HG03097 (cell line): ENCODE data around the gene CUX1.
"Not testable (repeated sequence)": the region's sequence is repeated elsewhere in the genome, so short reads cannot be mapped to it uniquely, and the experiment has no call there.

ENCODE experiments used
- ATAC-seq: cut with Tn5 transposase; IDR thresholded peaks from one replicate; pipeline ENCODE4 v1.9.1; 2021; ENCODE audit not compliant: unreplicated experiment, low FRiP score

CUX1 gene

DNA sequence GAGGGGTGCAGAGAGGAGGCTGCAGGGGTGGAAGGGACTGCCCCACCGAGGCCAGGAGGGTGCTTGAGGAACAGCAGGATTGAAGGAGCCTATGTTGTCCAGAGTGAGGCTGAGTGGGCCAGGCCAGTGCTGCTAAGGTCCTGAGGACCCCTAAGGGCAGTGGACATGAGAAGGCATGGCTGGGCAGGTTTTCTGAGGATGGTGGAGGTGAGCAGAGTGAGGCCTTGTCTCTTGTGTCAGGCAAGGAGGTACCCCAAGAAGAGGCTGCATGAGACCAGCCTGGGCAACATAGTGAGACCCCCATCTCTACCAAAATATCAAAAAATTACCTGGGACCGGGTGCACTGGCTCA is 474.5 kb downstream of the CUX1 start:
- no peak for ATAC-seq

DNA sequence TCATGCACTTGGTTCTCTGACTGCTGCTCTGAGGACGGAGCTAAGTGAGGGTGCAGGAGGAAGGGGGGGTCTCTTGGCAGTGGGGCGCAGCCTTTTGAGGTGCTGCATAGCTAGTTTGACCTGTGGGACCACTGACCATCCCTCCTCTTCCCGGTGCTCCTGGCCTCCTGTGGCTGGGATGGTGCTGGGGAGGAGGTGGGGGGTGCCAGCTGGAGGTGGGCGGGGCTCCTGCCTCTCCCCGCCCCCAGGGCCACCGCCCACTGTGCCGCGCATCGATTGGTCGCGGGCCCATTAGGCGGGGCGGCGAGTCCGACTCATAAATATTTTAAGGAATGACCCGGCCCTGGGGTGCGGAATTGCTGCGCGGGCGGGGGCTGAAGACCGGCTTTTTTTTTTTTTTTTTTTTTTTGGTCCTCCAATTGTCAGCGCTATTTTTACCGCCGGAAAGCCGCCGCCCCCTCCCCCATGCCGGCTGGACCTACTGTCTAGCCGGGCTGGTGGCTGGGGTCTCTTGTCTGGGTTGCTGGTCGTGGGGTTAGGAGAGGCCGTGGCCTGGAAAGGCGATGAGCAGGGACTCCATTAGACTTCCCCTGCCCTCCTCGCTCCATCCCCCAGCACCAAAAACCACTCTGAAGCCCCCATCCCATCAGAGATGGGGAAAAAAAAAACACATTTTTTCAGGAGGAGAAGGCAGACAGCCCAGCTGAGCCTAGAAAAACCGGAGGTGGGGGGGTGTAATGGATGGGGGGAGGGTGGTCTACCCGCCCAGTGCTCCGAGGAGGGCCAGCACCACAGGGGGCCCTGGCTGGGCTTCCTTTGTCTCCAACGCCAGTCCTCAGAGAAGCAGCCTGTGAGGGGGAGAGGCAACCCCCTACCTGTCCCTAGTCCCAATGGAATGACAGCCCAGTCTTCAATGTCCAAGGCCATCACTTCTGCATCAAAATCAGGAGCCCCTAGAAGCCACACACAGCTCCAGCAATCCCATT is 475.7 kb downstream of the CUX1 start:
- ATAC-seq, result no peak

DNA sequence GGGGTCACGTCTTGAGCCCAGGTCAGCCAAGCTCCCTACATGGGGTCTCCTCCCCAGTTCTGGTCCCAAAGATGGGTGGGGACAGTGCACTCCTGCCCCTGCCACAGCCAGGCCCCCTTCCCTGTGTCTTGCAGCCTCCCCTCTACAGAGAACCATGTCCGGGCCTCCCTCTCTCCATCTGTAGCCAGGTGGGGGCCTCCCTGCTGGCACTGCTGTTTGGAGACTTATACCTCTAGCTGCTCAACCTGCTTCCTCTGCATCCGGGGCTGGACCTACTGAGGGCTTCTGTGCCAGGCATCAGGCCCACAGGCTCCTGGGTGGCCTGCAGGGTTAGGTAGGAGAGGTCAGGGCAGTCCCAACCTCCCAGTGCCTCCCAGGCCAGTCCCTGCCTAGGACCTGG is 477.2 kb downstream of the CUX1 start:
- no peak for ATAC-seq

DNA sequence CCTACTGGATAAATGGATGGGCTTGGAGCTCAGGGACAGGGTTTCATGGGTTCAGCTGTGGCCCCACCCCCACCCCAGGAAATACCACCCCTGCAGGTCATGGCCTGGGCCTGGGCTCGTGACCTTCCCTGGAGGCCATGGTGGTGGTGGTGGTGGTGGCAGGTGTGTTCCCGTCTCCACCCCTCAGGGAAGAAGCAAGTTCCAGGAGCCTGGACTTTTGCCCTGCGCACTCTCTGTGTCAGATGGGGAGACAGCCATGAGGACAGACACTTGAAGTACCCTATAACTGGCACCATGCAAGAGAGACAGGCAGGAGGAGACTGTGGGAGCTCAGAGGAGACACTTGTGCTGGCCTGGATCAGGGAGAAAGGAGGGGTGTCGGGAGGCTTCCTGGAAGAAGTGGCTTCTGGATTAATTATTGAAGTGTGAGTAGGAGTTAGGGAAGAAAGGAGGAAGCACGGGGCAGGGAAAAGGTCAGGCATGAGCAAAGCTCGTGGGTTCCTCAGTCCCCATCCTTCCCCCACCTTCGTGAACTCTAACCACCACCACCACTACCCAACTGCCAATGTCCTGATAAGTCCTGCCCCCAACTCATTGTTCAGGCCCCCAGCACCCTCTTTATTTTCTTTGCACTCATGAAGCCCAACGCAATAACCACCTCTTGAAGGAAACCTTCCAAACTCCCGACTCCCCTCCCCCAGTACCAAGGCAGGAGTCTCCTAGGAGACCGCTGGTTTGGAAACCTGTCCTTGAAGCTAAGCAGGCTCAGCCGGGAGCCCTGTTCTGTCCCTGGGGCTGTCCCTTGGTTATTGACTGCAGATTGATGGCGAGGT is 478.1 kb downstream of the CUX1 start:
- ATAC-seq, result no peak

DNA sequence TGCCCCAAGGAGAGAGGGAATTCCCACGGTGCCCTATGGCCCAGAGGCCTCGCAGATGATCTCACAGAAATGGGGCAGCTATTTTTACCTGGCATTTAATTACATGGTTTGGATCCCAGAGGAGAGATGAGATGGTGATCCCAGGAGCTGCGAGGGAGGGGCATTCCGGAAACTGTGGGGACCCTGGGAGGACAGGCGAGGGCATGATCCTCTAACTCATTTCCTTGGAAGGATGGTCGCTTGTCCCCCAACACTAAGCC is 478.7 kb downstream of the CUX1 start:
- ATAC-seq, result no peak

DNA sequence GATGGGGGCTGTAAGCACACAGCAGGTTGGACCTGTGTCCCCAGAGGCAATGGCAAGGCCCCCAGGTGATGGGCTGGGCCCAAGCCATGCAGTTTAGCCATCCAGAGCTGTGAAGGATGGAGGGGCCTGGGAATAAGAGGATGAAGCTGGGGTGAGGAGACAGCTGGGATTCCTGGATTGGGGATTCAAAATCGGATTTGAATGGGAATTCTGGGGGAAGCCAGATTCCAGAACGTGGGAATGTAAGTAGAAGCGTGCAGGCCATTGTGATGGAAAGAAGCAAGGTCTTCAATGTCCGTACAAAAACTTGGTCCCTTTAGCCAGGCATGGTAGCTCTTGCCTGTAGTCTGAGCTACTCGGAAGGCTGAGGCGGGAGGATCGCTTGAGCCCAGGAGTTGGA is 479.1 kb downstream of the CUX1 start:
- ATAC-seq, result no peak

DNA sequence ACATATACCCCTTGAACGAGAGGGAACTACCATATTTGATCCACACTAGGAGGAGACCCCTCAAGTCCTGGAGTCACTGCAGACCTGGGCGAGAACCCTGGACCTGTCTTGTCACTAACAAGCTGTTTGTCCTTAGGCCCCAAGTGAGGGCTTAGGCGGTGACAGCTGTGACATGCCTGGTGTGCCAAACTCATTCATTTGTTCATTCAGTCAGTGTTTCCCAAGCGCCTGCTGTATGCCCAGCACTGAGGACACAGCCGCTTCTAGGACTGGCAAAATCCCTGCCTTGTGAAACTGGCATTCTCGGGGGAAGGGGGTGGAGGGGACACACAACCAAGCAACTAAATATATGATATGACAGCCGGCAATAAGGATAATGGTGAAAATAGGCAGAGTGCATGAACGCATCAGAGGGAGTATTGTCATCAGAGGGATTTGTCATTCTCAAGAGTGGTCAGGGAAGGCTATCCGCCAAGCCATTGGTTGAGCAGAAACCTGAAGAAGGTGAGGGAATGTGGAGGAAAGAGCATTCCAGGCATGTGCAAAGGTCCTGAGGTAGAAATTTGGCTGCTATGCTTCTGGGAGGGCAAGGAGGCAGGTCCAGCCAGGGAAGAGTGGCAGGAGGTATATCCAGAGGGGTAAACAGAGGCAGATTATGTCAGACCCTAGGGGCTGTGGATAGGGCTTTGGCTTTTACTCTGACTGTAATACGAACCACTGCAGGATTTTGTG is 480.2 kb downstream of the CUX1 start:
- no peak for ATAC-seq

DNA sequence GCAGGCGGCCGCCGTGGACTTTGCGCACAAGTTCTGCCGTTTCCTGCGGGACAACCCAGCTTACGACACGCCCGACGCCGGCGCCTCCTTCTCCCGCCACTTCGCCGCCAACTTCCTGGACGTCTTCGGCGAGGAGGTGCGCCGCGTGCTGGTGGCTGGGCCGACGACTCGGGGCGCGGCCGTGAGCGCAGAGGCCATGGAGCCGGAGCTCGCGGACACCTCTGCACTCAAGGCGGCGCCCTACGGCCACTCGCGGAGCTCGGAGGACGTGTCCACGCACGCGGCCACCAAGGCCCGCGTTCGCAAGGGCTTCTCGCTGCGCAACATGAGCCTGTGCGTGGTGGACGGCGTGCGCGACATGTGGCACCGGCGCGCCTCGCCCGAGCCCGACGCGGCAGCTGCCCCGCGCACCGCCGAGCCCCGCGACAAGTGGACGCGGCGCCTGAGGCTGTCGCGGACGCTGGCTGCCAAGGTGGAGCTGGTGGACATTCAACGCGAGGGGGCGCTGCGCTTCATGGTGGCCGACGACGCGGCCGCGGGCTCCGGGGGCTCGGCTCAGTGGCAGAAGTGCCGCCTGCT is 483.3 kb downstream of the CUX1 start:
- ATAC-seq, result no peak

DNA sequence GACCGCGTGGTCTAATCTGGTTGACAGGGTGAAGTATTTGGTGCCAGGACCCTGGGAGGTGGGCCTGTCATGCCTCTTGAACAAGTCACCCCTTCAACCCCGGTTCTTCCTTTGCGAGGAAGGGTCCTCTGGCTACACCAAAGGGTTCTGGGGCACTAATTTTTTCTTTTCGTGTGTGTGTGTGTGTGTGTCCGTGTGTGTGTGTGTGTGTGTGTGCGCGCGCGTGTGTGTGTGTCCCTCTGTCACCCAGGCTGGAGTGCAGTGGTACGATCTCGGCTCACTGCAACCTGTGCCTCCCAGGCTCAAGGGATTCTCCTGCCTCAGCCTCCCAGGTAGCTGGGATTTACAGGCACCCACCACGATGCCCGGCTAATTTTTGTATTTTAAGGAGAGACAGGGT is 483.9 kb downstream of the CUX1 start:
- ATAC-seq, result not testable (repeated sequence)

DNA sequence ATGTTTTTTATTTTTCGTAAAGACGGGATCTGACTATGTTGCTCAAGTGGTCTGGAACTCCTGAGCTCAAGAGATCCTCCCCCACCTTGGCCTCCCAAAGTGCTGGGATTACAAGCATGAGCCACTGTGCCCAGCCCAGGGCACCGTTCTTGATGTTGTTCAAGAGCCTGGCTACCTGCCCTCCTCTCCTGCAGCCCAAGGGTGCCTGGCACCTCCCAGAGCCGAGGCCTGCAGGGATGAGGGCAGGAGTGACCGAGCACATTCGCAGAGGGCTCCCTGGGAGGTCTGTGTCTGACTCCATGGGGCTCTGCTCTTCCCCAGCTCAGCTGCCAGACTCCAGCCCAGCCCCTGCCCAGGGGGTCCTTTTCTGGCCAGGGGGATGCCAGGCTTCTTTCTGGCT is 484.6 kb downstream of the CUX1 start:
- ATAC-seq, result no peak

DNA sequence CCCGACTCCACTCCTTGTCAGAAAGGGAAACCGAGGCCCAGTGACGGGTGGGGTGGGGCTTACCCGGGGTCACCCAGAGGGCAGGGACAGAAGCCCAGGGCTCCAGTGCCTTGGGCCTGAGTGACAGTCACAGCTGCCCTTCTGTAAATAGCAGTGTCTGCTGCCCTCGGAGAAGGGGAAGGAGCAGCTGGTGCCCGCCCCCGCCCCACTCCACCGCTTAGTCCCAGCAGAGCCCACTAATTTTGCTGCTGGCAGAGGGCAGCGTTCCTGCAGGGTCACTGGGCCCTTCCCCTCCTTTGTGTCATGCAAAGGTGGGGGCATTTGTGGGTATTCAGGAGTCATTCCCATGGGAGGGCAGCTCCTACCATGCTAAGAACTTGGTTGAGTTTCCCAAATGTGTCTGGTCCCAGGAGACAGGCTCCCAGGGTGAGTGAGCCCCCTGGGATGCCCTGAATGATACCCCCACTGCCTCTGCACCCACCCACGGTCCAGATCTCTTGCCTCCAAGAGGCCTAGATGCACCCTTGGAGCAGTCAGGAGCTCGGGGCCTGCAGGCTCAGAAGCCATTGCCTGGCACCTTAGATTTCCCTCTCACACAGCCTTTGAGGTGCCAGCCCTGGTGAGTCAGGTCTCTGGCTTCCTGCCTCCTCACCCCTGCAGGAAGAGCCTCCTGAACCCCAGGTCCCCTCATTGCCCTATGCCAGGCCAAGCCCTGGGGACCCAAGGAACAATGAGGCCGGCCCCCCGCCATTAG is 486.4 kb downstream of the CUX1 start:
- no peak for ATAC-seq

DNA sequence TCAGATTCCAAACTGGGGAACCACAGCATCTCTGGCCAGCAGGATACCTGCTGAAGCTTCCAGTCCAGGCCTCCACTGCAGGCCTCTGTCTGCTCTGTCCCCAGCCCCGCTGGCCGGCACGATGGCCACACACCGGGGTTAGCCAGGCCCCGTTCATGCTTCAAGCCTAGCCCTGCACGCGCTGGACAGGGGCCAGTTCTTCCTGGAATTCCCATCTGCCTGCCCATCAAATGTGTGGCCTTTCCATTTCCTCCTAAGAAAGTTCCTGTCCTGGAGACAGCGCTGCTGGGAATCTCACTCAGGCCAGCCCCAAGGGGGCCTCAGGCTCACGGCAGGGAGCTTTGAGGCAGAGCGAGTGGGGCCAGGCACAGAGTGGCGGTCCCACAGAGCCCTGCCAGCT is 487.2 kb downstream of the CUX1 start:
- ATAC-seq, result no peak

DNA sequence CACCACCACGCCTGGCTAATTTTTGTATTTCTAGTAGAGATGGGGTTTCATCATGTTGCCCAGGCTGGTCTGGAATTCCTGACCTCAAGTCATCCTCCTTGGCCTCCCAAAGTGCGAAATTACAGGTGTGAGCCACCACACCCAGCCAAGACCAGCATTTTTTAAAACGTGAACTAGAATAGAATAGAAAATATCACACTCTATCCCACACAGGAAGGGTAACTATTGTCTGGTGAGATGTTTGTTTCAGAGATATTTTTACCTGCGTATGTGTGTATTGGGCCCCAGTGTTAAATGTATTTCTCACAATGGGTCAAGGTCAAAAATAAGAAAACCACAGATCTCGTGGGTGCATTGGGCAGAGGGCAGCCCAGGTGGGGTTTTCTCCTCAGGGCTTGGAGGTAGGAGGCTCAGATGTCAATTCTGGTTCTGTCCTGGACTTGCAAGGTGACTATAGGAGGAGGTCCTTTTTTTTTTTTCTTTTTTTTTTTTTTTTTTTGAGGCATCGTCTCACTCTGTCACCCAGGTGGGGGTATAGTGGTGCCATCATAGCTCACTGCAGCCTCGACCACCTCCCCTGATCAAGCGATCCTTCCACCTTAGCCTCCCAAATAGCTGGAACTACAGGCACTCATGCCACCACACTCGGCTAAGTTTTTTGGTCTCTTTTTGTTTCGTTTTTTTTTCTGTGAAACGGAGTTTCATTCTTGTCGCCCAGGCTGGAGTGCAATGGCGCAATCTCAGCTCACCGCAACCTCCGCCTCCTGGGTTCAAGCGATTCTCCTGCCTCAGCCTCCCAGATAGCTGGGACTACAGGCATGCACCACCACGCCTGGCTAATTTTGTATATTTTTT is 488.2 kb downstream of the CUX1 start:
- ATAC-seq, result no peak

DNA sequence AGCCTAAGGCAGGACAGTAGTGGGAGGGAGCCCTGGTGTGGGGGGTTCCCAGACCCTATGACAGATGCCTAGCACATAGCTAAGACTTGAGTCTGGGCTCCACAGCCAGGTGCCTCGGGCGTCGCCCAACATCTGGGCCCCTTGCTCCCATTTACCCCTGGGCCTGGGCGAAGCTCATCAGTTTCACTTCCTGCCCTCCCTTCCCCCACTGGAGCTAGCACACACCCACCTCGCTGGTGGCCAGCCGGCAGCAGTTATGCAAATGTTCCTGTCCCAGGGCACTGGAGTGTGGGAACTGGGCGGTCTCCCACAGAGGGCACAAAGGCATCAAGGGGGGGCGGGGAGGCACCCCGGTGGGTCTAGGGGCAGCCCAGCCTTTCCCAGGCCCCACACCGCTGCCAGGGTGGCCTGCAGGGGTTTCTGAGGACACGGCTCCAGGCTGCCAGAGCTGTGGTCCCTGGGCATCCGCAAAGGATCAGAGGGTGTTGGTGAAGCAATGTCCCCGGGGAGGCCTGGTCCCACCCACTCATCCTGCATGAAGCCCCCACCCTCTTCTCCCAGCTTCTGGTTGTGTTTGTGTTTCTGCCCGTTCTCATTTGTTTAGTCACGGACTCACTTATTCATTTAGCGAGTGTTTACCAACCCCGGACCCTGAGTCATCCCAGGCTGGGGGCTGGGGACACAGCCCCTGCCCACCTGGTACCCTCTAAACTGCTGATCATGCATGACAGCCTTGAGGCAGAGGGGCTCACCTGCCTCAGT is 489.7 kb downstream of the CUX1 start:
- peak; percentile 62 for ATAC-seq

DNA sequence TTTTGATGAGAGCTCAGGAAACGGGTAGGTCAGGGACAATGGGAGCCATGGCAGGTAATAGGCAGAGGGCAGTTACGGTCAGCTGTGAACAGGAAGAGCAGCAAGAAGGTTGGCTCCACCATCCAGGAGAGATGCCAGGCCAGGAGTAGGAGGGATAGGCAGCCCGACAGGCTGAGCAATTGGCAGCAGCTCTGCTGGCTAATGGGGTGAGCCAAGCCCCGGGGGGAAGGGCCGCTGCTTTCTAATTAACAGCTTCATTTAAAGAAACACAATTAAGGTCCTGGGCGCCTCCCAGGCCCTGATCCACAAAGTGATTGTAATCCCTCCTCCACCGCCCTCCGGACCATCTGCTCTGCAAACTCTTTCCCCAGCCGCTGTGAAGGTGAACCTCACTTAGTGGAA is 493.0 kb downstream of the CUX1 start:
- ATAC-seq, result no peak

DNA sequence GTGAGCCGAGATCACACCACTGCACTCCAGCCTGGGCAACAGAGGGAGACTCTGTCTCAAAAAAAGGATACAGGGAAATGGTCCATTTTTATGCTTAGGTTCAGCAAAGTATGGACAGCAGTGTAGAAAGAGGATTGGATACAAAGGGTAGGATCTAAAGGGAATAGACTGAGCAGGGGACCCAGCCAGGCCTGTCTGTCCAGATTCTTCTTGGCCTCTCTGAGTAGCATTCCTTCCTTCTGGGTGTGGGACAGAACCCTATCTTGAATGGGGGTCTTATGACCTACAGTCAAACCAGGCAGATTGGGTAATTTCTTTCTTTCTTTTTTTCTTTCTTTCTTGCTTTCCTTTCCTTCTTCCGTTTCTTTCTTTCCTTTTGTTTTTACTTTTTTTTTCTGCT is 494.9 kb downstream of the CUX1 start:
- ATAC-seq, result no peak

DNA sequence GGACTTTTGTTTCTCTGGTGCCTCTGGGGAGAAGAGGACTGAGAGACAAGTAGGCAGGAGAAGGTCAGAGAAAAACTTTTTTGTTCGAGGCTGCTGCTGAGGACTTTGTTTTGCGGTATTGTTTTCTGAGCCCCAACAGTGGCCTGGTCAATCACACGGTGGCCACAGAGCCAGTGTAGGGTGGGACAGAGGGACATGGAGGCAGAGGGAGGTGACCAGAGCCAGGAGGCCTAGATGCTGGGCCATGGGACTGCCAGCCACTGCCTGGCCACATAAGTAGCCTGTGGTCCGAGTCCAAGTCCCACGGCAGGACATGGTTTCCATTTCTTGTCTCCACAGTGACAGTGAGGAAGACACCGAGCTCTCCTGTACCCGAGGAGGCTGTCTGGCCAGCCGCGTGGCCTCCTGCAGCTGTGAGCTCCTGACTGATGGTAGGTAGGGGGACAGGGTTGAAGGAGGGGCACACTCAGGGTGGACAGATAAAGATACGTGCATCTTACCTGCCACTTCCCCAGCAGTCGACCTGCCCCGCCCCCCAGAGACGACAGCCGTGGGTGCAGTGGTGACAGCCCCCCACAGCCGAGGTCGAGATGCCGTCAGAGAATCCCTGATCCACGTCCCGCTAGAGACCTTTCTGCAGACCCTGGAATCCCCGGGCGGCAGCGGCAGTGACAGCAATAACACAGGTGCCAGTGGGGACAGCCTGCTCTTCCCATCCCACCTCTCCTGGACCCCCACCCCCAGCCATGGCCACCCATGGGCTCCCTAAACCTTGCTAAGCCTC is 496.8 kb downstream of the CUX1 start:
- ATAC-seq, result no peak
